Adrenal gland (tissue), 12 donors: Measurements from ENCODE around the gene CDK6. TPM values are rescaled to one million over a fixed set of nuclear protein-coding genes. Genes with fewer than 3 reads are reported as not detected.

Source experiments
- DNase-seq, 7 donors: peaks; one replicate each; pipeline ENCODE4 v3.0.0-alpha.2; 2019 to 2020
- H3K27ac ChIP-seq, 5 donors: fragments of 200-600 bp; sonication (generic) in 4 of 5; 1 replicate in 3 of 5; 2 replicates in 2 of 5; pipeline versions ENCODE4 v1.5.1 to v1.8.0; 2016 to 2020; ENCODE audit warnings: mild to moderate bottlenecking in 1 of 5
- H3K27me3 ChIP-seq: fragments of 200-600 bp; 2 replicates; pipeline ENCODE4 v1.8.0; 2021
- H3K36me3 ChIP-seq, 2 donors: fragments of 200-600 bp; replicated peaks in 1 of 2; 1 replicate in 1 of 2; 2 replicates in 1 of 2; pipeline versions ENCODE4 v1.5.1 to v1.8.0; 2018 to 2022
- H3K4me1 ChIP-seq, 2 donors: fragments of 200-600 bp; replicated peaks in 1 of 2; 1 replicate in 1 of 2; 2 replicates in 1 of 2; pipeline versions ENCODE4 v1.5.1 to v1.8.0; 2018 to 2021
- H3K4me3 ChIP-seq, 4 donors: fragments of 200-600 bp; sonication (generic) in 3 of 4; one replicate each; pipeline ENCODE4 v1.5.1; 2016 to 2018
- H3K9me3 ChIP-seq, 3 donors: fragments of 200-600 bp; sonication (generic) in 1 of 3; replicated peaks in 1 of 3; 1 replicate in 2 of 3; 2 replicates in 1 of 3; pipeline versions ENCODE4 v1.5.1 to v1.8.0; 2016 to 2021
- POLR2A ChIP-seq, 2 donors: fragments of 450-650 bp; IDR thresholded peaks; one replicate each; pipeline ENCODE4 v1.6.1; 2017; ENCODE audit warnings: antibody characterized with exemption in 2 of 2, mild to moderate bottlenecking in 2 of 2, moderate library complexity in 1 of 2
- WGBS, 4 donors: extraction: QIAGEN DNeasy Blood & Tissue Kit in 2 of 4; methylation state at CpG; one replicate each; pipeline versions ENCODE4 v1.1.5 to v1.1.7; 2013 to 2017; 5-methylcytosine and 5-hydroxymethylcytosine counted together
- intact Hi-C, 2 donors: fragments of 100-400 bp; cut with DNase I; formaldehyde crosslinking; loops; one replicate each; pipeline versions ENCODE4 v1.14.1 to v1.15.0; 2022 to 2023
- polyA plus RNA-seq, 3 donors: library from polyadenylated mRNA; stranded (reverse); fragments of 200-250 nt in 2 of 3; fragments of 350-450 nt in 1 of 3; fragmentation: Illumina TruSeq in 1 of 3; extraction: RNeasy Lipid Tissue Mini Kit (QIAGEN cat#74804) in 1 of 3; gene quantifications; one replicate each; pipeline ENCODE4 v1.2.3, GENCODE V29; 2013 to 2014
- total RNA-seq, 9 donors: library from RNA; depleted of rRNA in 4 of 9; stranded (reverse); fragments of >200 nt in 4 of 9; fragments of 120-200 nt in 1 of 9; fragmentation: NEBNext Ultra II Directional in 1 of 9; extraction: Animal tissue kit (Norgen Biotek cat#: 25700) in 1 of 9; gene quantifications; one replicate each; pipeline versions ENCODE4 v1.1.0 to v1.2.4, GENCODE V29; 2013 to 2023
- TF ChIP-seq, protein P1 (sequence below), 6 experiments: fragments of 450-650 bp in 4 of 6; fragments of 200-600 bp in 2 of 6; sonication (generic) in 1 of 6; IDR thresholded peaks; 1 replicate in 5 of 6; 2 replicates in 1 of 6; pipeline versions ENCODE4 v1.5.1 to v1.8.0; 2016 to 2021; ENCODE audit warnings: antibody characterized with exemption in 6 of 6, mild to moderate bottlenecking in 2 of 6, moderate library complexity in 1 of 6
- donor health status: healthy with polysubstance abuse.
- donor health status: Bipolar disorder and iron deficiency.
- donor health status: DM: yes; HTN: yes; CAD: no.
- donor health status: DM: no; HTN: no; CAD: no.
- donor health status: DM: no; HTN: no; CAD: no.
- donor health status: DM: yes; HTN: yes; CAD: no.

The CDK6 gene
- total and polyA plus RNA-seq, 12 donors, result 2.5 to 151 (median 33.4) TPM

DNA sequence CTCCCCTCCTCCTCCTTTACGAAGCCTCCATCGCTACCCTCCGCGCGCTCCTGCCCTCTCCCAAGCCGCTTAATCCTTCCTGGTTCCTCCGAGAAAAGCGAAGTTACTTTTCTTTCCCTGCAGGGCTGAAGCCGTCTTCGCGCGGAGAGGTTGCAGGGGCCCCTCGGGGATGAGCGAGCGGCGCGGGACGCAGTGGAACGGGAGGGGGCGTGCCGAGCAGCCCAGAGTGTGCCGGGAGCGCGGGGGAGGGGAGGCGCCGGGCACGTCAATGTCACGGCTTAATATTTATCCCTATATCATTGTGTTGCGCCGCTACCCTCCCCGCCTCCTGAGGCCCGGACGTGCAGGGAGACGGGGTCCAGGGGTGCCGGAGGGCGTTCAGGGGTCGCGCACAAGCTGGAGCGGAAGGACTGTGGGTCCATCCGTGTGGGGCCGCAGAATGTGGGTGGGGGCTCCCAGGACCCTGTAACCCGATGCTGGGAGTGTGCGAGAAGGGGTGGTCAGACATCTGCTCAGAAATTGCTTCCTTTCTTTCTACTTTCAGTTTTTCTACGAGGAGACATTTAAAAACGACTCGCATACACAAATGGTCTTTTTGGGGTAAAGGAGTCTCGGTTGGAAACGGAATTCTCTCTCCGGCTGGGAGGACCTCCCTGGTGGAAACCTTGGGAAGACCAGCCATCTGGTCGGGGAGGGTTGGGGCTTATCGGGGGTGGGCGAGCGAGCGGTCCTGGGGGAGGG, 2.4 kb downstream of the CDK6 start:
- H3K27ac ChIP-seq, result peak overlapping the region; percentile 57 to 91 (median 89)
- DNase-seq, result peak; percentile 78 to 90 (median 86)
- no peaks in the 10 kb centered on the region for H3K9me3 ChIP-seq
- TF ChIP-seq, protein P1, sequence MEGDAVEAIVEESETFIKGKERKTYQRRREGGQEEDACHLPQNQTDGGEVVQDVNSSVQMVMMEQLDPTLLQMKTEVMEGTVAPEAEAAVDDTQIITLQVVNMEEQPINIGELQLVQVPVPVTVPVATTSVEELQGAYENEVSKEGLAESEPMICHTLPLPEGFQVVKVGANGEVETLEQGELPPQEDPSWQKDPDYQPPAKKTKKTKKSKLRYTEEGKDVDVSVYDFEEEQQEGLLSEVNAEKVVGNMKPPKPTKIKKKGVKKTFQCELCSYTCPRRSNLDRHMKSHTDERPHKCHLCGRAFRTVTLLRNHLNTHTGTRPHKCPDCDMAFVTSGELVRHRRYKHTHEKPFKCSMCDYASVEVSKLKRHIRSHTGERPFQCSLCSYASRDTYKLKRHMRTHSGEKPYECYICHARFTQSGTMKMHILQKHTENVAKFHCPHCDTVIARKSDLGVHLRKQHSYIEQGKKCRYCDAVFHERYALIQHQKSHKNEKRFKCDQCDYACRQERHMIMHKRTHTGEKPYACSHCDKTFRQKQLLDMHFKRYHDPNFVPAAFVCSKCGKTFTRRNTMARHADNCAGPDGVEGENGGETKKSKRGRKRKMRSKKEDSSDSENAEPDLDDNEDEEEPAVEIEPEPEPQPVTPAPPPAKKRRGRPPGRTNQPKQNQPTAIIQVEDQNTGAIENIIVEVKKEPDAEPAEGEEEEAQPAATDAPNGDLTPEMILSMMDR (IDR thresholded peaks at IDR 0.05), result peak in 3 of 6 experiments; percentile 10 to 32 (median 27)
- peak in 1 of 2 donors; percentile 75 for TF ChIP-seq POLR2A (IDR thresholded peaks at IDR 0.05)
- H3K4me3 ChIP-seq, result peak overlapping the region; percentile 74 to 90 (median 84)
- H3K4me1 ChIP-seq, result peaks cover 16 to 39% of the 10 kb centered on the region in 2 donors
- H3K27me3 ChIP-seq, result no peaks in the 10 kb centered on the region
- WGBS, 4 donors, result 0 to 3% (median 0%) methylated on average over 27 to 54 of the region's 54 CpGs
- intact Hi-C loops, result loop anchor here (5.0 to 10.0 kb wide), 3 partner anchors 142 to 217 kb away; no protein-coding TSS in a partner anchor
- no peaks in the 10 kb centered on the region for H3K36me3 ChIP-seq

DNA sequence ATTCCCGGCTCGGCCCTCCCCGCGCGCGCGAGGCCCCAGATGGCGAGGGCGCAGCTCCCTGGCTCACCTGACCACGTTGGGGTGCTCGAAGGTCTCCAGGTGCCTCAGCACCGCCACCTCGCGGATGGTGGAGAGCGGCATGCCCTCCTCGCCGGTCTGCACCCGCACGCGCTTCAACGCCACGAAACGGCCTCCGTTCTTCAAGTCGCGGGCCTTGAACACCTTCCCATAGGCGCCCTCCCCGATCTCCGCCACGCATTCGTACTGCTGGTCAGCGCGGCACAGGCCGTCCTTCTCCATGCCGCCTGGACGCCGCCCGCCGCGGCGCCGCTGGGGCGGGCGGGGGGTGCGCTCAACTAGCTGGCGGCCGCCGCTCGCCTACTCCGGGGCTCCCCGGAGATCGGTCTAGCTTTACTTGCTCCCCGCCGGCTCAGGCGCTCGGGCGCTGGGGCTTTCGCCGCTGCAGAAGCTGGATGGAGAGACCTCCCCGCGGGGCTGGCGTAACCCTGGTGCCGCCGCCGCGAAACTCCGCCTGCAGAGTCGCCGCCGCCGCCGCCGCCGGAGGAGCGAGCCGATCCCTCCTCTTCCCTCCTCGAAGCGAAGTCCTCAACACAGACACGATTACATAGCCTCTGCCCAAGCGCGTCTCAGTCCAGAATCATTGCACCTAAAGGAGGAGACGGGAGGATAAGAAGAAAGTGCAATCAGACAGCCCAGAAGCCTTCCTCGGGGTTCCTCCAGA, 3.2 kb downstream of the CDK6 start:
- 0 to 2% (median 1%) methylated on average over 11 to 83 of the region's 83 CpGs for WGBS, 4 donors
- TF ChIP-seq, protein P1 (IDR thresholded peaks at IDR 0.05), result peak; percentile 65 to 93 (median 83)
- no peak for TF ChIP-seq POLR2A (IDR thresholded peaks at IDR 0.05)
- H3K27me3 ChIP-seq, result no peaks in the 10 kb centered on the region
- H3K4me3 ChIP-seq, result peak overlapping the region; percentile 74 to 90 (median 84)
- H3K4me1 ChIP-seq, result peaks cover 19 to 46% of the 10 kb centered on the region in 2 donors
- H3K36me3 ChIP-seq, result no peaks in the 10 kb centered on the region
- peak; percentile 82 to 94 (median 90) for DNase-seq
- peak overlapping the region; percentile 57 to 91 (median 89) for H3K27ac ChIP-seq
- H3K9me3 ChIP-seq, result no peaks in the 10 kb centered on the region
- intact Hi-C loops, result loop anchor here (5.0 to 10.0 kb wide), 3 partner anchors 141 to 216 kb away; no protein-coding TSS in a partner anchor

DNA sequence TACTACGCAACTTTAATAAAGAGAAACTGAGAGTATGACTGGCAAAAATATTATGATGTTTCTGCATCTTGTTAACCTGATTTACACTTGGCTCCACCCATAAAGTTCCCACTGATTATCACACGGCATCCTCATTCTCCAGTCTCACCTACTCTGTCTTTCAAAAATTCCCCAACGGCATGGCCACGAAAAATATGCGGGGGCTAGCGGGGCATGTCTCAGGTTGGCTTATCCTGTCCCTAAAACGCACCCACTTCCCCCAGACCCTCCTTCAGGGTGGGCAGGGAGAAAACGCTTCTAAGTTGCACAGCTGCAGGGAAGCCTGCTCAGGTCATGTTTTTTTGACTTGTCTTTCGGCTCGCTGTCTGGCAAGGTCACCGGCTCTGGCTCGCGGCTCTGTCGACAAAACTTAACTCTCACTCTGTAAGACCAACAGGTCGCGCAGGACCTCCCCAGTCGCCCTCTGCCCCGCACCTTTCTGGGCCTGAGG, 3.8 kb downstream of the CDK6 start:
- Histone ChIP-seq H3K27ac (peak overlapping the region; percentile 57 to 91 (median 89)), H3K27me3 (no peaks in the 10 kb centered on the region), H3K4me3 (peak overlapping the region; percentile 6 to 90 (median 82)), H3K36me3 (no peaks in the 10 kb centered on the region), H3K9me3 (no peaks in the 10 kb centered on the region), H3K4me1 (peaks cover 22 to 52% of the 10 kb centered on the region in 2 donors)
- WGBS, 4 donors, result 1 to 5% (median 2%) methylated on average over 14 to 18 of the region's 18 CpGs
- TF ChIP-seq POLR2A (IDR thresholded peaks at IDR 0.05), result no peak
- TF ChIP-seq, protein P1 (IDR thresholded peaks at IDR 0.05), result no peak
- intact Hi-C loops, result loop anchor here (5.0 to 10.0 kb wide), 3 partner anchors 140 to 215 kb away; no protein-coding TSS in a partner anchor
- no peak for DNase-seq
